ENCODE data around the gene MINDY1. TPM values are rescaled to one million over a fixed set of nuclear protein-coding genes. Genes with fewer than 3 reads are reported as not detected.

The MINDY1 gene, protein sequence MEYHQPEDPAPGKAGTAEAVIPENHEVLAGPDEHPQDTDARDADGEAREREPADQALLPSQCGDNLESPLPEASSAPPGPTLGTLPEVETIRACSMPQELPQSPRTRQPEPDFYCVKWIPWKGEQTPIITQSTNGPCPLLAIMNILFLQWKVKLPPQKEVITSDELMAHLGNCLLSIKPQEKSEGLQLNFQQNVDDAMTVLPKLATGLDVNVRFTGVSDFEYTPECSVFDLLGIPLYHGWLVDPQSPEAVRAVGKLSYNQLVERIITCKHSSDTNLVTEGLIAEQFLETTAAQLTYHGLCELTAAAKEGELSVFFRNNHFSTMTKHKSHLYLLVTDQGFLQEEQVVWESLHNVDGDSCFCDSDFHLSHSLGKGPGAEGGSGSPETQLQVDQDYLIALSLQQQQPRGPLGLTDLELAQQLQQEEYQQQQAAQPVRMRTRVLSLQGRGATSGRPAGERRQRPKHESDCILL
- total RNA-seq, result 10 to 100 TPM; 23.9 to 24.3 TPM

DNA sequence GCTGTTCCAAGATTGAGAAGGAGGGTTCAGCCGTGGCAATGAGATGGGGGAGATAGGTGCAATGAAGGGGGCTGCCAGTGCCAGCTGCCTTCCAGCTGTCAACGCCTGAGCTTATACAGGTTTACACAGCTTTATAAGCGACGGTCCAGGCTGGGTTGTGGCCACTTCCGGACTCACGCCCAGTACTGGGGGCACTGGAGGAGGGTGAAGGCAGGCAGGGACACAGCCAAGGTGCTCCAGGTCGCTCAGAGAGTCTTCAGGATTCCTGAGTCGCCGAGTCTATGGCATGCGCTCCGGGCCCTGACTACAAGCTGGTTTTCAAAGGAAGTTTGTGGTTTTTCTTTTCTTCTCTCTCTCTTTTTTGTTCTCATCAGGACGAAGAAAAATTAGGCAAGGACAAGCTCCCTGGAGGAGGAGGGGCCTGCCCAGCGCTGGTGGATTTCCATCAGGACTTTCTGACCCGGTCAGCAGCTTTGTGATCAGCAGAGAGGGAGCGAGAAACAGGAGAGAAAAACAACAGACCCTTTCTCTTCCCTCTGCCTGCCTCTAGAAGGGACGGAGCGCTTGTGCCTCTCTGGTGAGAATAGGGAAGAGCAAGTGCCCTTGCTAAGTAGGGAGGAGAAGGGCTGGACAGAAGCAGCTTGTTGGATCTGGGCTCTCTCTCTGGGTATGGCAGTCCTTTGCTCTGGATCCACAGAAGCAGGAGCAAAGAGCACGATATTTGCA is at the start of gene MINDY1:
Gene MINDY1, minus strand, starts transcription at position 576 of the 726 bp plus-strand sequence. CDS start 4,285 bp downstream, outside the sequence.
- POLR2A ChIA-PET, result interaction anchor here (0.9 kb wide), 1 partner anchor 33 kb away, joined by 3 read pairs; no protein-coding TSS in a partner anchor
- CTCF ChIA-PET, result interaction anchor here (0.6 to 4.3 kb wide), 21 partner anchors 11 to 521 kb away, joined by 3 to 41 read pairs (median 3); partner anchors contain the start of genes ANXA9, C1orf56, CDC42SE1 and CERS2

GRCh38 chr1:151056149-151056548 is 49.4 kb upstream of the MINDY1 start:
- Mint-ChIP-seq H3K27ac (peak overlapping the region; percentile 96), H3K4me1 (peaks cover 65% of the 10 kb centered on the region), H3K36me3 (ENCODE audit: low read depth) (peaks cover 74% of the 10 kb centered on the region), H3K27me3 (no peaks in the 10 kb centered on the region), H3K4me3 (peak overlapping the region; percentile 99), H3K9me3 (no peaks in the 10 kb centered on the region)
- peak; percentile 66 for DNase-seq
- POLR2A ChIA-PET, result no interaction called here
- CTCF ChIA-PET, result interaction anchor here (0.6 to 2.4 kb wide), 5 partner anchors 7 to 283 kb away, joined by 3 to 14 read pairs (median 8); partner anchors contain the start of gene GABPB2

More for the DNA sequence above, at the start of gene MINDY1:
- H3K27ac Mint-ChIP-seq, result peak within 1 kb of the TSS; percentile 94
- peaks cover 13% of the 10 kb centered on the region for H3K36me3 Mint-ChIP-seq (ENCODE audit: low read depth)
- H3K27me3 Mint-ChIP-seq, result no peaks in the 10 kb centered on the region
- H3K4me3 Mint-ChIP-seq, result peak within 1 kb of the TSS; percentile 98
- DNase-seq, result peak; percentile 49
- H3K9me3 Mint-ChIP-seq, result no peaks in the 10 kb centered on the region
- peaks cover 90% of the 10 kb centered on the region for H3K4me1 Mint-ChIP-seq

GRCh38 chr1:151055581-151055980 is 48.9 kb upstream of the MINDY1 start:
- Mint-ChIP-seq H3K36me3 (ENCODE audit: low read depth) (peaks cover 77% of the 10 kb centered on the region), H3K4me1 (peaks cover 63% of the 10 kb centered on the region), H3K9me3 (no peaks in the 10 kb centered on the region), H3K4me3 (peak overlapping the region; percentile 99), H3K27me3 (no peaks in the 10 kb centered on the region), H3K27ac (peak overlapping the region; percentile 96)
- ChIA-PET CTCF (interaction anchor here (0.6 to 1.5 kb wide), 5 partner anchors 12 to 284 kb away, joined by 3 to 8 read pairs (median 5); partner anchors contain the start of gene GABPB2), POLR2A (no interaction called here)
- DNase-seq, result no peak

GRCh38 chr1:151054971-151055547 is 48.4 kb upstream of the MINDY1 start:
- Mint-ChIP-seq H3K4me3 (peak overlapping the region; percentile 99), H3K9me3 (no peaks in the 10 kb centered on the region), H3K27ac (peak overlapping the region; percentile 96), H3K36me3 (ENCODE audit: low read depth) (peaks cover 78% of the 10 kb centered on the region), H3K27me3 (no peaks in the 10 kb centered on the region), H3K4me1 (peaks cover 58% of the 10 kb centered on the region)
- DNase-seq, result no peak
- POLR2A ChIA-PET, result no interaction called here
- CTCF ChIA-PET, result interaction anchor here (1.0 to 1.5 kb wide), 4 partner anchors 12 to 30 kb away, joined by 3 to 8 read pairs (median 5); partner anchors contain the start of gene GABPB2

DNA sequence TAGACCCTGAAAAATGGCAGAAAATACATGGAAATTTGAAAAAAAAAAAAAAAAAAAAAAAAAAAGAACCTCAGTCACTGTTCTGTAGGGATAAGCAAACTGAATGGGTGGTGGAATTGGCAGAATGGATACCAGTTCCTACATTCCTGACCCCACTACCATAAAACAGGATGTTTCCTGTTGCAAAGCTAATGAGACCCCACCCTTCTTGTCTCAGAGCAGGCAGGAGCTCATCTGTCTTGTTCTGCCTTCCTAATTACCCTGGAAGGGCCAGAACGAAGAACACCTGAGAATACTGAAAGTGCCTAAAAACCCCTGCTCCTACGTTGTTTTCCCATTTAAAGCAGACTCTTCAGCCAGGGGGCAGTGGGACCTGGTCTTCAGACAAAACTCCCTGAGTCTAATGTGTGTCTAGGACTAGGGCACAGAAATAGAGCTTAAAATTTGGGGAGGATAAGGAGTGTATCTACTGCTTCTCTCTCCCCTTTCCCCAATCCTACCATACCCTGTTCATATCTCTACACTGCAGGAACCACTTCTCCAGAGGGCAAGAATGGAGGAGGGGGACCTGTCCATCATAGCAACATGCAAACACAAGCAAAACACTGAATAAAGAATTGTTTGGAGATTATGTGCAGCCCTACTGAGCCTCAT is 44.8 kb upstream of the MINDY1 start:
- Mint-ChIP-seq H3K4me1 (peaks cover 75% of the 10 kb centered on the region), H3K27me3 (no peaks in the 10 kb centered on the region), H3K4me3 (no peak overlapping the region), H3K36me3 (ENCODE audit: low read depth) (peaks cover 55% of the 10 kb centered on the region), H3K27ac (no peak overlapping the region), H3K9me3 (no peaks in the 10 kb centered on the region)
- POLR2A ChIA-PET, result no interaction called here
- CTCF ChIA-PET, result interaction anchor here (1.0 to 2.6 kb wide), 5 partner anchors 9 to 69 kb away, joined by 4 to 13 read pairs (median 5); partner anchors contain the start of genes ANXA9, CDC42SE1, GABPB2 and MLLT11
- no peak for DNase-seq

- H3K9me3 Mint-ChIP-seq, result no peaks in the 10 kb centered on the region
- H3K27me3 Mint-ChIP-seq, result no peaks in the 10 kb centered on the region
- POLR2A ChIA-PET, result interaction anchor here (0.7 kb wide), 1 partner anchor 262 kb away, joined by 12 read pairs; no protein-coding TSS in a partner anchor
- no peak overlapping the region for H3K4me3 Mint-ChIP-seq
- DNase-seq, result no peak
- no peak overlapping the region for H3K27ac Mint-ChIP-seq
- CTCF ChIA-PET, result interaction anchor here (1.1 to 2.6 kb wide), 5 partner anchors 7 to 24 kb away, joined by 4 to 13 read pairs (median 6); partner anchors contain the start of genes CDC42SE1, GABPB2 and MLLT11
- peaks cover 42% of the 10 kb centered on the region for H3K36me3 Mint-ChIP-seq (ENCODE audit: low read depth)
- H3K4me1 Mint-ChIP-seq, result peaks cover 66% of the 10 kb centered on the region
Observed at GRCh38 chr1:151050051-151050688, 43.5 kb upstream of the MINDY1 start.

- Mint-ChIP-seq H3K36me3 (ENCODE audit: low read depth) (peaks cover 34% of the 10 kb centered on the region), H3K4me3 (no peak overlapping the region), H3K9me3 (no peaks in the 10 kb centered on the region), H3K27me3 (no peaks in the 10 kb centered on the region), H3K27ac (peak overlapping the region; percentile 71), H3K4me1 (peaks cover 58% of the 10 kb centered on the region)
- POLR2A ChIA-PET, result interaction anchor here (0.7 kb wide), 1 partner anchor 262 kb away, joined by 12 read pairs; no protein-coding TSS in a partner anchor
- CTCF ChIA-PET, result interaction anchor here (0.7 to 2.6 kb wide), 5 partner anchors 8 to 25 kb away, joined by 4 to 13 read pairs (median 6); partner anchors contain the start of genes CDC42SE1 and MLLT11
- DNase-seq, result no peak
Observed at GRCh38 chr1:151049458-151049857, 42.8 kb upstream of the MINDY1 start.

DNA sequence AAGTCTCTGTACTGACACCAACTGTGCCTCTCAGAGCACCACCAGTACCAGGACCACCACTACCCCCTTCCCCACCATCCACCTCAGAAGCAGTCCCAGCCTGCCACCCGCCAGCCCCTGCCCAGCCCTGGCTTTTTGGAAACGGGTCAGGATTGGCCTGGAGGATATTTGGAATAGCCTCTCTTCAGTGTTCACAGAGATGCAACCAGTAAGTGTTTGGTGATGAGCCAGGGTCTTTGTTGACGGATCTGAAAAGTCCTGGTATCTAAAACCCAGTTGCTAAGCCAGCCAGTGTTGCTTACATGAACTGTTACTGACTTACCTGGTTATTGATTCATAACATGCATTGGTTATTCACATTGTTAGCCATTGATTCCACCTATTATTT is 41.9 kb upstream of the MINDY1 start:
- Mint-ChIP-seq H3K36me3 (ENCODE audit: low read depth) (peaks cover 29% of the 10 kb centered on the region), H3K4me3 (peak overlapping the region; percentile 80), H3K27me3 (no peaks in the 10 kb centered on the region), H3K4me1 (peaks cover 53% of the 10 kb centered on the region), H3K9me3 (no peaks in the 10 kb centered on the region), H3K27ac (peak overlapping the region; percentile 84)
- DNase-seq, result no peak
- ChIA-PET POLR2A (interaction anchor here (0.6 kb wide), 1 partner anchor 123 kb away, joined by 4 read pairs; no protein-coding TSS in a partner anchor), CTCF (interaction anchor here (1.3 to 2.2 kb wide), 6 partner anchors 9 to 39 kb away, joined by 3 to 13 read pairs (median 3); partner anchors contain the start of genes GABPB2 and MLLT11)

- CTCF ChIA-PET, result interaction anchor here (0.9 to 2.2 kb wide), 11 partner anchors 9 to 94 kb away, joined by 3 to 13 read pairs (median 3); partner anchors contain the start of genes BNIPL, CDC42SE1, GABPB2 and MLLT11
- POLR2A ChIA-PET, result no interaction called here
- Mint-ChIP-seq H3K36me3 (ENCODE audit: low read depth) (peaks cover 23% of the 10 kb centered on the region), H3K4me3 (peak overlapping the region; percentile 80), H3K27me3 (no peaks in the 10 kb centered on the region), H3K27ac (peak overlapping the region; percentile 84), H3K9me3 (no peaks in the 10 kb centered on the region), H3K4me1 (peaks cover 56% of the 10 kb centered on the region)
- DNase-seq, result peak; percentile 63
Observed at GRCh38 chr1:151047925-151048644, 41.4 kb upstream of the MINDY1 start.

GRCh38 chr1:151047591-151047924 is 40.9 kb upstream of the MINDY1 start, which contains the start of gene C1orf56:
TSS of gene C1orf56 (plus strand) at chr1:151047751. CDS start at chr1:151047848, 97 bp downstream.
- peak; percentile 57 for DNase-seq
- Mint-ChIP-seq H3K4me1 (peaks cover 55% of the 10 kb centered on the region), H3K36me3 (ENCODE audit: low read depth) (peaks cover 20% of the 10 kb centered on the region), H3K27ac (peak within 1 kb of the TSS; percentile 84), H3K9me3 (no peaks in the 10 kb centered on the region), H3K4me3 (peak within 1 kb of the TSS; percentile 80), H3K27me3 (no peaks in the 10 kb centered on the region)
- ChIA-PET CTCF (interaction anchor here (0.6 to 2.1 kb wide), 12 partner anchors 8 to 94 kb away, joined by 3 to 9 read pairs (median 3); partner anchors contain the start of genes BNIPL, CDC42SE1, GABPB2 and MLLT11), POLR2A (no interaction called here)
